NCI-H446 (cell line): ENCODE results near the gene FRS3.
A peak's percentile ranks its signal among the peaks of the same experiment; 100 is the strongest.

Experiments
- DNase-seq, 2 experiments: peaks; one replicate each; lab custom pipeline; 2025; lab: John Stamatoyannopoulos, UW

FRS3 gene

DNA sequence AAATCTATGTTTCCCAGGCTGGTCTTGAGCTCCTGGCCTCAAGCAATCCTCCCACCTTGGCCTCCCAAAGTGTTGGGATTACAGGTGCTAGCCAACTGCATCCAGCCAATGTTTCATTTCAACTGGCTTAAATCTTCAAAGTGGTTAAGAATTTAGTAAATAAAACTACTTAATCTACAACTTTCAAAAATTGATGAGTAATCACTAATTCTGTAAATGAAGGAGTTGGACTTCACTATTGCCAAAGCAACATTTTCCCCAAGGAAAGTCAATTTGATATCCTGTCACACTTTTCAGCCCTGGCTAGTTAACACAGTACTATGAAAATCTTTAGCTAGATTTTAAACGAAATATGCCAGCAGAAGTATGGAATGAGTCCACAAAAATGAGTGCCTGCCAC, 11.6 kb upstream of the FRS3 start:
- DNase-seq: no peak

DNA sequence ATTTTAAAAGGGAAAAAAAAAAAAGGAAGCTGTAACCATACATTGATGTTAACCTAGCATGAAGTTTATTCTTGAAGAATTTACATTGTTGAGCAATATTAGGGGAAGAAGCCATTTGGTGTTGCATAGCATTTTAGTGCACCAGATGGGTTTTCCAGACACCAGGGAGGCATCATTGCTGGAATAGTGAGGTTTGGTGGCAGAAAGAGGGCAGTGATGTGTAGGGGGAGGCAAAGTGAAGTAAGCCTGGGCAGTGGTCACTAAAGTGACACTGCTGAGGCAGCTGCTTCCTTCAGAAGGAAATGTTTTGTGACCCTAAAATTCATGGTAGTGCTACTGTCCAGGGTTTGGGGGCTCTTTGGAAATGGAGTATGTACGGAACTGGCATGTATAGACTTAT, 10.3 kb upstream of the FRS3 start:
- DNase-seq: no peak

DNA sequence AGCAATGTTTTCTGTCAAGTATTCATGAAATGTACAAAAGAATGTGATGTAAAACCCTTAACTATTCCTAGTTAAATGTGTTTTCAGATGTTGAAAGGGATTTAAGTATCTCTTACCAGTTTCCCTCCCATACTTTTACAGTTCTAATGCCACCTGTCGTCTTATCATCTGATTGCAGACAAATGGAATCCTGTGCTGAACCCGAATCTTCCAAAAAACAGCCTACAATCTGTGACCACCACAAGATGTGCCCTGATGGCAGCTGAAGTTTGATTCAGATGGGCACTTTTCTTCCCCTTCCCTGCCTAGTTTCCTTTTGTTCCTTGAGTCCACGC, 9.7 kb upstream of the FRS3 start:
- DNase-seq: no peak

DNA sequence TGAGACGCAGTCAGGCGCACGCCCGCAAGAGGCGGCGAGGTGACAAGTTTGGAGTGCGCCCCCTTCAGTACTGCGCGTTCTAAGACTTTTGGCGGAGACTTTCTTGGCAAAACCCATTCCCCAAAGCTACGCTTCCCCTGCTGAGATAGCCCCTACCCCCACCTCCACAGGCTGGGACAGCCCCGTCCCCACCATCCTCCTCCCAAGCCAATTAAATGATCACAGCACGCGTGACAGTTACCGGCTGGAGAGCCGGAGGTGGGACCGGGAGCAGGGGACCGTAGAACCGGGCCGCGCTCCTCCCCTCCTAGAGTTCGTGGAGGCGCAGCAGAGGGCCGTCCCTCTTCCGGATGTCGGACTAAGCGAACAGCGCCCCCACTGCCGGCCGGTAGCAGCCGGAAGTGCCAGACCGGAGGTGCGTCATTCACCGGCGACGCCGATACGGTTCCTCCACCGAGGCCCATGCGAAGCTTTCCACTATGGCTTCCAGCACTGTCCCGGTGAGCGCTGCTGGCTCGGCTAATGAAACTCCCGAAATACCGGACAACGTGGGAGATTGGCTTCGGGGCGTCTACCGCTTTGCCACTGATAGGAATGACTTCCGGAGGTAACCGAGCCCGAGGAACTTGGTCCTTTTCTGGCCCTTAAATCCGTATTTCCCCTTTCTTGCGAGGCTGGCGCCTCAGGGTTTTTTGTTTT, 7.7 kb upstream of the FRS3 start, which contains the start of gene TOMM6:
TOMM6 (plus strand) TSS at position 476 of the 699 bp plus-strand sequence; CDS start at position 480, 4 bp downstream.
- DNase-seq: peak; percentile 91 to 96

DNA sequence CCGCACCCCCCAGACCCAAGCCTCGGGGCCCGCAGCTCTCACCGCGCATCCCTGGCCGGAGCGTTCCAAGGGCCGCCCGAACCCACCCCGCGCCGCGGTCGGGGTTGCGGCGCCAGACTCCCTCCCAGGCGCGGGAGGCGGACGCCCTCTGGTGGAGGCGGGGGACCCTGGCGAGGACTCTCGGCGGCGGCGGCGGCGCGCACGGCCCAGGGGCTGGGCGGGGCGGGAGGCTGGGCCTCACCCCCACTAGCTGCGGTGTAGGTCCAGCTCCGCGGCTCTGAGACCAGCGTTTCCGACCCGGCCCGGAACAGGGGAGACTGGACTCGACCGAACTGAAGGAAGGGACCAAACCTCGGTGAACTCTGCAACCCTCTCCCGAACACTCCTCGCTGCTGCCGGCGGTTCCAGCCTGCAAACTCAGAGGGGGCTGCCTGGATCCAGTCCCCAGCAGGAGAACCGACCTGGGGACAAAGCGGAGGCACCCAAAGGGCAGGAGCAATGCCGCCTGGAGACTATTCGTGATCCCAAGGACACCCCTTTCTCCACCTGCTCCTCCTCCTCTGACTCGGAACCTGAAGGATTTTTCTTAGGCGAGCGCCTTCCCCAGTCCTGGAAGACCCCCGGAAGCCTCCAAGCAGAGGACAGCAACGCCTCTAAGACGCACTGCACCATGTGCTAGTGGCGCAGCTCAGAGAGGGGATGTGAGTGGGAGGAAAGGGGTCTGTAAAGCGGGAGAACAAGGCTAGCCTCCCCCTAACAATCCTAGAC, 6.9 kb upstream of the FRS3 start:
- peak; percentile 49 to 87 for DNase-seq

DNA sequence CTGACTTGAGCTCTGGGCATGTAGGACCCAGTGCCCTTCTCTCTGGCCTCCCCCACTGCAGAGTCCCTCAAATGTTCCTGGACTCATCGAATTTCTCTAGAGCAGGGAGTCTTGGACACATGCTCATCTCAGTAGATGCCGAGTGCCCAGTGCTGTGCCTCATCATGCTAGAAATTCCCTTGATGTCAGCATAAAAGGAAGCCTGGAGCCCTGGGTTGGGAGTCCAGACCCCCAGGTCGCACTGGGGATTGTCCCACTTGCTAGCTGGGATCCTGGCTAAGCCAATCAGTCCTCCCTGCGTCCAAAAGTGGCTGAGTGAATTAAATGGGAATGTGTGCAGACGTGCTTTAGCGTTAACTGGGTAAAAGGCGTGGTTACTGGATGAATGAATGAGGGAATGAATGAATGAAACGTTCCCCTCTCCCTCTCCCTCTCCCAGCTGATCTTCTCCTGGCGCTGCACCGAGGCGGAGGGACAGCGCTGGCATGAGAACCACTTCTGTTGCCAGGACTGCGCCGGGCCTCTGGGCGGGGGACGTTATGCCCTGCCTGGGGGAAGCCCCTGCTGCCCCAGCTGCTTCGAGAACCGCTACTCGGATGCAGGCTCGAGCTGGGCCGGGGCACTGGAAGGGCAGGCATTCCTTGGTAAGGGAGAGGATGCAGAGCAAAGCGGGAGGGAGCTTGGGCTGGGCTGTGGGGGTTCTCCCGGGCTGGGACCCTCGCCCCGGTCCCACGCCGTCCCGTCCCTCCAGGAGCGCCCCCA, 6.2 kb upstream of the FRS3 start:
- DNase-seq: peak in 1 of 2 experiments; percentile 39

DNA sequence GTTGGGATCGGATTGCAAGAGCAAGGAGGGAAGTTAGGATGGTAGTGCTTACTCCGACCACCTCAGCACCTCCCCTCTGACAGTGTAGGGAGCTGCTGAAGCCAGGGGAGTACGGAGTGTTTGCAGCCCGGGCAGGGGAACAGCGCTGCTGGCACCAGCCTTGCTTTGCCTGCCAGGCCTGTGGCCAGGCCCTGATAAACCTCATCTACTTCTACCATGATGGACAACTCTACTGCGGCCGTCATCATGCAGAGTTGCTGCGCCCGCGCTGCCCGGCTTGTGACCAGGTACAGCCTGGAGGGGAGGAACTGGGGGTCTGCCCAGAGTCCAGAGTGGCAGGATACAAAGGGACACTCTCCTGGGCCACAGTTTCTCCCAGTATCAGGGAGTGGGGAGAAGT, 5.6 kb upstream of the FRS3 start:
- DNase-seq: no peak

DNA sequence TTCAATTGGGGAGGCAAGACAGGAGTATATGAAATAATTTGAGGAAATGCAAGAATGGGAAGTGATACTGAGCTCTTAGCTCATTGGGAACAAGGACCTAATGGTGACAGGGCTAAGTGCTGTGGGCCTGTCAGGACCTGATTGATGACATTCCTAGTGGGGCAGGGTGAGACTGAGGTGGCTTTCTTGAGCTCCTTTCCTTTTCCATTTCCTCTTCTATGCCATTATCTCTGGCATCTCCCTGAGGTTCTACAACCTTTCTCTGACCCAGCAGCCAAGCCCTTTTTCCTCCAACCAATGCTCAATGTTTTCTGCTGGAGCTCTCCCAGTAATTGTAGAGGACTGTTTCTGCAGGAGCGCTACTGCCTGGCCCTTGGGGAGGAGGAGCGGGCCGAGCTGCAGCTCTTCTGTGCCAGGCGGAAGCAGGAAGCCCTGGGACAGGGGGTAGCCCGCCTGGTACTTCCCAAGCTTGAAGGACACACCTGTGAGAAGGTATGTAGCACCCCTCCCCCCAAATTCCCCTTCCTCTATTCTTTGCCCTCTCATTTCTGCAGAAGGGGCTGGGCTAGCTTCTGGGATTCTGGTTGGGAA, 5.0 kb upstream of the FRS3 start:
- DNase-seq: no peak

DNA sequence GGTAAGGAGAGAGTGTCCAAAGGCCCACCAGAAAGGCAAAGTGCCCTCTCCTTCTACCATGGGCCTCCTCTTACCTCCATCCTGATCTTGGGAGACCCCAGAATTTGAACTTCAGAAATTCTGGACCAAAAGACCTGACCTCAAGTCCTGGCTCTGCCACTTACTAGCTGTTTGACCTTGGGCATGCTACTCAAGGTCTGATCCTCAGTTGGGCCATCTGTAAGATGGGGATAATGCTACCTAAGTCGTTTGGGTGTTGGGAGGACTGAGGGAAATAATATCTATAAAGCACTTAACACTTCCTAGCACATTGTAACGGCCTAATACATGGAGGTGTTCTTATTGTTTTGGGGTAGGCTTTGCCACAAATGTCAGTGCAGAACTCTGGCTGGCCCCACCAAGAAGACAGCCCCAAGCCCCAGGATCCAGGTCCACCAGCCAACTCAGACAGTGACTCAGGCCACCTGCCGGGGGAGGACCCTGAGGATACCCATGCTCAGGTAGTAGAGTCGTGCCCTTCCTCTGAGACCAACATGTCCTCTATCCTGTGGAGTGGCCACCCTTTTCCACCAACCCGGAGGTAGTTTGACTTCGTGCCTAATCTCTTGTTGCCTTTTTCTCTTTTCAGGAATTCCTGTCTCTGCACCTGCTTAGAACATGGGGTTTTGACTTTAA, 3.5 kb upstream of the FRS3 start:
- no peak for DNase-seq

DNA sequence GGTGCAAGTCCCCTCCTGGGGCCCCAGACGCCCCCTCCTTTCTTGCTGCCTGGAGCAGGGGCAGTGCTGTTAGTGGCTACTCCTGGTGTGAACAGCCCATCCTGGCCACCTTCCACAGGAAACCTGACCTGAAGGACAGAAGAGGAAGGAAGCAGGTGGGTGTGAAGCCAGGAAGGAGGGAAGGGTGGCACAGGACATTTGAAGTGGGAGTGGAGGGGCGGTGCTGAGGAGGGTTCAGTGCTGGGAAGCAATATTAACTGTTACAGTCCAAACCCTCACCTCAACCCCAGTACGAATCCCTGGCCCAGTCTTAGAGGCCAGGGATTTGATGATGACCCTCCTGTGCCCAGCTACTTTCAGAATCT, 1.6 kb upstream of the FRS3 start:
- no peak for DNase-seq

DNA sequence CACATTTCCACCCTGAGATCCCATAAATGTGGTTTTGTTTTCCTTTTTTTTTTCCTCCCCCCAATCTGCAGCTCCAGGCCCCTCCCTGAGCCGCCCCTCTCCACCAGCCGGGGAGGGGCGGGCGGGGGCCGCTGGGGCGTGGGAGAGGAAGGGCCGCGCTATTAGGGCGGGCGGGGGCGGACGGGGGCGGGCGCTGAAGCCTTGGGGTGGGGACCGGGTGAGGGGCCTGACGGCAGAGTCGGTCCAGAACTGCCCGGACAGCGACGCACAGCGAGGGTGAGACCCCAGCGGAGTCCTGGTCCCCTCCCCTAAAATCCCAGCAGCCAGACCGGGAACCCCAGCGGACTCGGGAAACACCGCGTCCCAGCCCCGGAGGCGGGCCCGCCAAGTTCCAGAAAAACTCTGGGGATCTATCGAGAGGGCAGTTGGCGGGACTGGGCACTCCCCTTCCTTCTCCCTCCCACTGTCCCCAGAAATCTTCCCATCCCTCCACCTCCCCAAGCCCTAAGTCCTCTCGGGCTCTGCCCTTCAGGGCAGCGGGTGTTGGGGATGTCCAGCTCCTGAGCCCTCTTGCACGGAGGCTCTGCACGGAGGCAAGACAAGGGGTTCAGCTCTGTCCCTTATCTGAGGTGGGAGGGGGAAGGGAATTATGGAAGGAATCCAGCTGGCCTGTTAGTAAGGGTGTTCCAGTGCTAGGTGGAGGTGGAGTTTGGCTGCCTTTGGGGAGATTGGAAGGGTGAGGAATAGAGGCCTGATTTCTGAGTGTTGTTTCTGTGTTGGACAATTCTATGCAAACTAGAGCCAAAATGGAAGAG, 1.1 kb upstream of the FRS3 start, which contains the start of gene PRICKLE4:
PRICKLE4 (plus strand) TSS at position 232 of the 815 bp plus-strand sequence. CDS start 2,692 bp downstream, outside the sequence.
- DNase-seq: peak in 1 of 2 experiments; percentile 11

DNA sequence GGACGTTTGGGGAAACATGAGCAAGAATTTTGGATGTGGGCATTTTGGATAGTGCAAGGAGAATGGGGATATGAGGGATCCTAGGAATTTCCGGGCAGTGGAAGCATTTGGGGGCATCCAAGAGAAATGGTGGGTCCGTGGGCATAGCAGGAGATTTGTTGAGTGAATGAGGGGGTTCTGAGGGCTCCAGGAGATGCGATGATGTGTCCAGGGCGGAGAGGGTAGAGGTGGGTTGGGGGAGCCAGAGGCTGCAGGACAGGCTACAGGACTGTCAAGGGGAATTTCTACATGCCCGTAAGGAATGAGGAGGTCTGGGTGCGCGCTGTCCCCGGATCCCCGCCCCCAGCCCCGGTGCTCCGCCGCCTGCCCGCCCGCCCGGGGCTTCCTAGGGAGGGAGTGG, 364 bp downstream of the FRS3 start:
- DNase-seq: no peak

DNA sequence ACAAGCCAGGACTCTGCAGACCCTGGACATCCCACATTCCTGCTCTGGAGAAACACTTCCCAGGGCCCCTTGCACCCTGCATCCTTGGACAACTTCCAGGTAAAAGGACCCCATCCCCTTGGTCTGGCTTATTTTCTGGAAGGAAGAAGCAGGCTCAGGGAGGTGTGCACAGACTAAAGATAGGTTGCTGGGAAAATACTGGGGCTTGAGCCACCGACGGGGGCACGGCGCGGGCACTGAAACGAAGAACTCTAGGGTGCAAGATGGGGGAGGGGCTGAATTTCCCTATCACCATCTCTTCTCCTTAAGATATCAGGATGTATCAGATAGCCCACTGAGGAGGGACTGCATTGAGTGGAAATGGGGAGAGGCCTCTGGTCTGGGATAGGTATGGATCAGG, 805 bp downstream of the FRS3 start:
- DNase-seq: no peak

DNA sequence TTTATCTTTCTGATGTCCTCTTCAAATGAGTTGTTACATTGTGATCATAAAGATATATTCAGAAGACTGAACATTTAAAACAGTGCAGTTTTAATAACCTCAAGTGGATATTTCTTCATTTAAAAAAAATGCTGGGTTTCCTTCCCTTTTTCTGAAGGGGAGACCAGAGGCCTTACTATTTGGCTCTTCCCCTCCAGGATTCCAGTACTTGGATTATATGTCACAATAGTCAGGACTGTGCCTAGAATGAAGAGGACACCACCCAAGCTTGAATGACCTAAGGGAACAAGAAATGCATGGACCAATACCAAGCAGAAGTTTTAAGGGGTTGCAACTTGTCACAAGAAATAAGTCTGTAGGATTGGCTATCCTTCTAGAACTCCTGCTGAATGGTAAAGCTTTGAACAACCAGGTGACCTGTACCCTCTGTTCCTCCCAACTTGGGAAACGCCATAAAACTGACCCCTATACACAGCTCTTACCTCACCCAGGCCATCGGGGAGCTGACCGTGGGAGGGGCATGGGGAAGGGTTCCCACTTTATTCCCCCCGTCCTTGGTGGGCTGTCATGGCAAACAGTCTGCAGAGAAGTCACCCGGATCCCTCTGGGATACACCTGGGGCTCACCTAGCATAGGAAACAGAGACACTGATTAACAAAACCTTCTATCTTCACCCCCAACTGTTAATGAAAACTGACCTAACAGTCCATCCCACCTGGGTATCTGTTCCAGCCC, 2.0 kb downstream of the FRS3 start:
- DNase-seq: no peak

DNA sequence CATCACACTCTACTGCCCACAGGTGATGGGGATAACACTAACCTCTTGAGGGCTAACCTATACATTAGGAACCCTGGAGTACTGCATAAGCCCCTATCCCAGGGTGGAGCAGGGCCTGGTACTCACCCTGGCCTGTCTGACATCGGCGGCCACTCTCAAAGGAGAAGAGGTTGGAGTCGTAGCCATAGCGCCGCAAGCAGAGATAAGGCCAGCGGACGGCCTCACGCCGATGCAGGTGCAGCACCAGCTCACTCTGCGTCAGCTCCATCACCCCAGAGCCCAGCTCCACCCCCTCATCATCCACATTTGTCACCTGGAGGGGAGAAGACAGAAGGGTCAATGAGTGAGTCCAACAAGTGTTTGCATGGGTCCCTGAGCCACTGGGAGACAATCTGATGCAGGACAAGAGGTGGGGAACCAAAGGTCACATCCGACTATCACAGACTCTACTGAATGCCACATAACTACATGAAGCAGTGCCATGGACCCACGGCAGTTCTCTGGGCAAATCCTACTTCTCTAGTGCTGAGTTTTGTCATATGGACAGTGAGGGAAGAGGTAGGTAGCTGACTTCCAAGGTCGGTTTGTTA, 4.3 kb downstream of the FRS3 start:
- DNase-seq: no peak

DNA sequence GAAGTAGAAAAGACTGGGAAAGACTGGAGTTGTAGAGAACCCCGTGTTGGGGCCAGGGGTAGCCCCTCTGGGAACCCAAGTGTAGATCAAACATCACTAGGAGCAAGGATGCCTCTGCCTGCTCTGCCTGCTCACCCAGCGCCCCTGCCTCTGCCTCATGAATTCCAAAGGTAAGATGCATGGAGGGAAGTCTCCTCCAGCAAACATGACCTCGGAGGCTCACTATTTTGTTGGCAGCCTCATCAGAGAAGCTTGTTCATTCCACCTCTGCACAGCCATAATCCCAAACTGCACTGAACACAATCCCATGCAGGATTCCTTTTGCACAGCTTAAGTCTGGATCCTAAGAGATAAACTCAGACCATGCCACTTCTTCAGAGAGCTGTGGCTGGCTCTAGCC, 4.9 kb downstream of the FRS3 start:
- DNase-seq: no peak

DNA sequence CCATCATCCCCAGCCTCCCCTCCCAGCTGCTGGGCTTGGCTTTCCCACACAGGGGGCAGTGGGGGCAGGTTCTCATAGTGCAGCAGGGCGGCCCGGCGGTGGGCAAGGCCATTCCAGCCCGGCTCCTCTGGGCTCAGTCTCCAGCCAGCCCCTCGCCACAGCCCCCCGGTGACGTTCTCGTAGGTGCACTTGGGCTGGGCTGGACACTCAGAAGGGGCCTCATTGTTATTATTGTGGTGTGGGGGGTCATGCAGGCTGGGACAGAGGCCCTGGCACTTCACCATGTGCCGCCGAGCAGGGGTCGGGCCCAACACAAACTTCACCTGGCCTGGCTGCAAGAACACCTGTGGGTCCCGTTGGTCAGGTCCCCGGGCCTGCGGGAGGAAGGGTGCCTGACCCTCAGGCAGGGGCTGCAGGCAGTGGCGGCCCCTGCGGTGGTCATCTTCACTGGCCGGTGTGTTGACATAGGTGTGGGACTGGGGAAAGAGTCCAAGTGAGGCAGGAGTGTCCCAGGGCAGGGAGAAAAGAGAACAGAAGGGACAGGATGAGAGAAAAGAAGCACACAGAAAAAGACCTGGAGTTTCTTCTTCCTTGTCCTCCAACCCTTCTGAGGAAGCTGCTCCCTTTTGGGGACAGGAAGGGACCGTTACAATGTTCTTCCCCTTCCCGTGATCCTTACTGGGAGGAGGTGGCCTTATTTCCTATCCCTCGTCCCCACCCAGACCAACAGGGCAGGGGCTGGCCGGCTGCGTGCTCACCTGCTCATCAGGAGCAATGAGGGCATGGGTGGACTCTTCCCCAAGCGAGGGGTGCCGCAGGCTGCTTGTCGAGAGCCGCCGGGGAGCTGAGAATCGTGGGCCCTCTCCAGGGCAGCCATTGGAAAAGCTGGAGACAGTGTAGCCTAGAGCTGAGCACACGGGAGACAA, 8.4 kb downstream of the FRS3 start:
- DNase-seq: no peak

DNA sequence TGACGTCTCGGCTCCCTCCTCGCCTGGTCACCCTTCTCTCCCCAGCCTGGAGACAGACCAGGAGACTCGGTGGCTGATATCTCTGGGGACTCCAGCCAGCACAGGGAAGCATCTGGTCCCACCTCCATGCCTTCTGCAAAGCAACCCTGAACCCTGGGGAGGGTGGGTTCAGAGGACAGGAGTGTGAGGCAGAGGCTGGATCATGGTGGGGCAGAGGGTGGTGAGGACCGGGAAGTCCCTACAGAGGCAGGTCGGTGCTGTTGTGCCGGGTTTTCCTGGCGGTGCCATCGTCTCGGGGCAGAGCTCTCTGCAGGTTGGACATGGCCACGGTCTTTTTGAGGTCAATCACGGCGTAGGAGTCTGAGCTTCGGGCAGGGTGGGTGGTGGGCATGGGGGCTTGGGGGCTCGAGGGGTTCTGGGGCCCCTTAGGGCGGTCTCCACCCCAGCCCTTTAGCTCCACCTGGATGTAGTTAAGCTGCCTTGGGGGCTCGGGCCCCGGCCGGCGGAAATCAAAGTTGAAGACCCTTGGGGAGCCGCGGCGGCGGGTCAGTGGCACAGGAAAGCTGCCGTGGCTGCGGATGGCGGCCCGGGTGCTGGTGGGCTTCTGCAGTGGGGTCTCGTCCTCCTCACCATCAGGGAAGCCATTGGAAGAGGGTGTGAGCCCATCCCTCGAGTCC, 9.2 kb downstream of the FRS3 start:
- DNase-seq: no peak
